Chondrocyte (in vitro differentiated cells): Measurements from ENCODE around the gene STK32A. TPM values are rescaled to one million over a fixed set of nuclear protein-coding genes. Genes with fewer than 3 reads are reported as not detected.

Source experiments
- DNase-seq: peaks from one replicate; pipeline ENCODE4 v3.0.0; 2021; ENCODE audit warnings: mixed read lengths, low spot score
- H3K27ac Mint-ChIP-seq: one replicate; pipeline ENCODE4 v1.8.0; 2021; ENCODE audit warnings: mild to moderate bottlenecking, moderate library complexity, mixed read lengths; ENCODE audit not compliant: unreplicated experiment
- H3K27me3 Mint-ChIP-seq: 2 replicates; pipeline ENCODE4 v1.8.0; 2021; ENCODE audit warnings: low read depth, mixed read lengths
- H3K36me3 Mint-ChIP-seq: 2 replicates; pipeline ENCODE4 v1.8.0; 2021; ENCODE audit warnings: low read depth, mixed read lengths
- H3K4me1 Mint-ChIP-seq: 2 replicates; pipeline ENCODE4 v1.8.0; 2021; ENCODE audit warnings: low read depth, mild to moderate bottlenecking, mixed read lengths
- H3K4me3 Mint-ChIP-seq: one replicate; pipeline ENCODE4 v1.8.0; 2021; ENCODE audit warnings: mild to moderate bottlenecking, moderate library complexity, mixed read lengths; ENCODE audit not compliant: unreplicated experiment
- H3K9me3 Mint-ChIP-seq: 2 replicates; pipeline ENCODE4 v1.8.0; 2021; ENCODE audit warnings: low read depth, mixed read lengths
- total RNA-seq: library from RNA; stranded (reverse); gene quantifications from 3 replicates; pipeline ENCODE4 v1.2.1, GENCODE V29; 2021
- TF ChIP-seq, protein P1 (sequence below): fragments of 200-600 bp; sonication (generic); IDR thresholded peaks from 2 replicates; pipeline ENCODE4 v1.5.0; 2021; ENCODE audit warnings: antibody characterized with exemption, mild to moderate bottlenecking, moderate library complexity

Gene STK32A
- total RNA-seq, 1 donor from 2014 or later: 0.12 TPM

DNA sequence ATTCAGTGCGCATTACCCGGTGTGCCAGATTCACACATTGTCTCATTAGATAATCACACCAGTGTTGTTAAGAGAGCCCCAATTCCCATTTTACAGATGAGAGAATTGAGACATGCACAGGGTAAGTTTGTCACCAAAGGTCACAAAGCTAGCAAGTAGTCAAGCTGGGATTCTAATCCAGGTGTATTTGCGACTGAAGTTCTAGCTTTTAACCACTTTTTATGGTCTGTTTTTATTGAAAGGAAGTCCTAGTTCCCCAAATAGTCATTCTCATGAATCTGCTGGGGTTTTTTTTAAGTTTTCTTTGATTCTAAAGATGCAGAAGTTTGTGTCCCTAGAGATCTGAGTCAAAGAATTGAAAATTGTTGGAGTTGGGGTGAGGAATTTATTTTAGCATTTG lies 138.5 kb downstream of the STK32A start:
- DNase-seq: no peak
- H3K27ac Mint-ChIP-seq: no peak overlapping the region
- TF ChIP-seq, protein P1, sequence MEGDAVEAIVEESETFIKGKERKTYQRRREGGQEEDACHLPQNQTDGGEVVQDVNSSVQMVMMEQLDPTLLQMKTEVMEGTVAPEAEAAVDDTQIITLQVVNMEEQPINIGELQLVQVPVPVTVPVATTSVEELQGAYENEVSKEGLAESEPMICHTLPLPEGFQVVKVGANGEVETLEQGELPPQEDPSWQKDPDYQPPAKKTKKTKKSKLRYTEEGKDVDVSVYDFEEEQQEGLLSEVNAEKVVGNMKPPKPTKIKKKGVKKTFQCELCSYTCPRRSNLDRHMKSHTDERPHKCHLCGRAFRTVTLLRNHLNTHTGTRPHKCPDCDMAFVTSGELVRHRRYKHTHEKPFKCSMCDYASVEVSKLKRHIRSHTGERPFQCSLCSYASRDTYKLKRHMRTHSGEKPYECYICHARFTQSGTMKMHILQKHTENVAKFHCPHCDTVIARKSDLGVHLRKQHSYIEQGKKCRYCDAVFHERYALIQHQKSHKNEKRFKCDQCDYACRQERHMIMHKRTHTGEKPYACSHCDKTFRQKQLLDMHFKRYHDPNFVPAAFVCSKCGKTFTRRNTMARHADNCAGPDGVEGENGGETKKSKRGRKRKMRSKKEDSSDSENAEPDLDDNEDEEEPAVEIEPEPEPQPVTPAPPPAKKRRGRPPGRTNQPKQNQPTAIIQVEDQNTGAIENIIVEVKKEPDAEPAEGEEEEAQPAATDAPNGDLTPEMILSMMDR: no peak
- peaks cover under 1% of the 10 kb centered on the region for H3K9me3 Mint-ChIP-seq
- H3K4me3 Mint-ChIP-seq: no peak overlapping the region
- H3K27me3 Mint-ChIP-seq: no peaks in the 10 kb centered on the region
- no peaks in the 10 kb centered on the region for H3K36me3 Mint-ChIP-seq
- H3K4me1 Mint-ChIP-seq: peaks cover 16% of the 10 kb centered on the region

GRCh38 chr5:147375151-147375550 lies 140.3 kb downstream of the STK32A start:
- Mint-ChIP-seq H3K4me3 (no peak overlapping the region), H3K9me3 (peaks cover 4% of the 10 kb centered on the region), H3K36me3 (no peaks in the 10 kb centered on the region), H3K27me3 (peaks cover 4% of the 10 kb centered on the region), H3K4me1 (peaks cover 13% of the 10 kb centered on the region), H3K27ac (no peak overlapping the region)
- DNase-seq: no peak
- TF ChIP-seq, protein P1: no peak

DNA sequence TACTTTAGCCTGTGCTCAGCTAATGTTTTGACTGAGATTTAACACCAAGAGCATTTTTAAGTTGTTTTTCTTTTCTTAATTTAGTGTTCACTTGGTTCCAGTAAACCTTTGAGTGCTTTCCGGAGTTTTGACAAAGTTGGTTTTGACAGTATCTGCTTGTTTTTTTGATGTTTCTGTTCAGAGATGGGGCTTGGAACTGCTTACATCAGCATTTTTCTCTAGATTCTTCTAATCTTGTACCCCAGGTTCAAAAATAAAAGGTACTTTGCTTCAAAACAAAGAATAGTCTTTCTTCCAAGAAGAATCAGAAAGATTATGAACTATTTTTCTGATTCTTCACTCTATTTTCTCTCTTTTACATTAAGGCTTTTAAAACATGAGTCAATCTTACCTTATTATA lies 142.9 kb downstream of the STK32A start:
- peaks cover 5% of the 10 kb centered on the region for H3K4me1 Mint-ChIP-seq
- H3K36me3 Mint-ChIP-seq: no peaks in the 10 kb centered on the region
- TF ChIP-seq, protein P1: no peak
- H3K27ac Mint-ChIP-seq: no peak overlapping the region
- H3K4me3 Mint-ChIP-seq: no peak overlapping the region
- DNase-seq: no peak
- H3K27me3 Mint-ChIP-seq: peaks cover 4% of the 10 kb centered on the region
- H3K9me3 Mint-ChIP-seq: peaks cover 9% of the 10 kb centered on the region

GRCh38 chr5:147381555-147381954 lies 146.7 kb downstream of the STK32A start:
- peaks cover 4% of the 10 kb centered on the region for H3K27me3 Mint-ChIP-seq
- no peak overlapping the region for H3K27ac Mint-ChIP-seq
- peaks cover 5% of the 10 kb centered on the region for H3K4me1 Mint-ChIP-seq
- no peak for DNase-seq
- H3K36me3 Mint-ChIP-seq: no peaks in the 10 kb centered on the region
- TF ChIP-seq, protein P1: no peak
- H3K4me3 Mint-ChIP-seq: no peak overlapping the region
- H3K9me3 Mint-ChIP-seq: peaks cover 9% of the 10 kb centered on the region

DNA sequence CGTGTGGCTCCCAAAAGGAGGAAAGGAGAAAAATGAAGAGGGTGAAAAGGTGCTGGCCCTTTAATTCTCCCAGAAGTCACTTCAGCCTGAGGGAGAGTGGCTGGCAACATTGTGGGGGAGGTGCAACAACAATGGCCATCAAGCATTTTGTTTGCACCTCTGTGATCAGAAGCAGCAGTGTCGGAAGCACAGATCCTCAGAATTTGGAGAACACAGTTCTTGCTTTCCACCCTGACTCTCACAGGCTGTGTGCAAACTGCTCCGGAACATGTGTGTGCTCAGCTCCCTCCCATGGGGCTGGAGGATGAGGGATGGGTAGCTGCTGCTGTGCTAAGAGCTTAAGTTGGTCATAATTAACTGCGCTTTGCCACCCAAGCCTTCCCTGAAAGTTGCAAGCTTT lies 147.9 kb downstream of the STK32A start:
- Mint-ChIP-seq H3K9me3 (peaks cover 9% of the 10 kb centered on the region), H3K4me3 (peak overlapping the region; percentile 37), H3K36me3 (no peaks in the 10 kb centered on the region), H3K27me3 (peaks cover 4% of the 10 kb centered on the region), H3K27ac (no peak overlapping the region), H3K4me1 (no peaks in the 10 kb centered on the region)
- DNase-seq: no peak
- TF ChIP-seq, protein P1: no peak
